ENCODE data around the gene DEPDC1B. TPM values are rescaled to one million over a fixed set of nuclear protein-coding genes. Genes with fewer than 3 reads are reported as not detected.

The DEPDC1B gene
- total and polyA plus RNA-seq, 2 of the 8 experiments (the other 6 are each of a cell fraction or from before 2014, with no cell fraction given), result 30.8 to 67.4 TPM

DNA sequence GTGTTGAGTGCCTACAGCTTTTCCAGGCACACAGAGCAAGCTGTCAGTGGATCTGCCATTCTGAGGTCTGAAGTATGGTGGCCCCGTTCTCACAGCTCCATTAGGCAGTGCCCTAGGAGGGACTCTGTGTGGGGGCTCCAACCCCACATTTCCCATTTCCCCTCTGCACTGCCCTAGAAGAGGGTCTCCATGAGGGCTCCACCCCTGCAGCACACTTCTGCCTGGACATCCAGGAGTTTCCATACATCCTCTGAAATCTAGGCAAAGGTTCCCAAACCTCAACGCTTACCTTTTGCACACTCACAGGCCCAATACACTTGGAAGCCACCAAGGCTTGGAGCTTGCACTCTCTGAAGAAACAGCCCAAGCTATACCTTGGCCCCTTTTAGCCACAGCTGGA, 131.3 kb downstream of the DEPDC1B start:
- H3K4ac ChIP-seq (replicated peaks; ENCODE audit: insufficient read length, low read depth, low read length), result no peak overlapping the region
- H3K27me3 ChIP-seq (replicated peaks in 1 of 4; ENCODE audit: control insufficient read depth in 3 of 4, extremely low read depth in 1 of 4, insufficient read depth in 3 of 4, low read length in 3 of 4), result no peaks in the 10 kb centered on the region
- no peaks in the 10 kb centered on the region for H3K23me2 ChIP-seq (ENCODE audit: low read depth, low read length)
- no peak overlapping the region for H3K4me3 ChIP-seq (ENCODE audit: extremely low read depth in 1 of 4, insufficient read depth in 2 of 4, low read depth in 3 of 4, low read length in 4 of 4)
- no peak overlapping the region for H2AK5ac ChIP-seq (ENCODE audit: low read depth, low read length)
- 85% methylated on average over 2 of the region's 2 CpGs; no CpG with 5 or more reads in 1 of the 2 experiments for WGBS, 2 experiments (ENCODE audit: extremely low coverage in 1 of 2, insufficient coverage in 1 of 2, insufficient read length in 1 of 2, insufficient replicate concordance in 2 of 2, low coverage in 1 of 2, low lambda C conversion rate in 2 of 2, missing lambda C conversion rate in 1 of 2)
- H3K4me1 ChIP-seq (replicated peaks in 1 of 4; ENCODE audit: control insufficient read depth in 3 of 4, insufficient read depth in 4 of 4, low read length in 3 of 4), result no peaks in the 10 kb centered on the region
- H2BK5ac ChIP-seq (ENCODE audit: low read depth, low read length), result no peak overlapping the region
- no peak overlapping the region for H4K8ac ChIP-seq (ENCODE audit: extremely low read depth, insufficient read depth, low read length)
- H2BK15ac ChIP-seq (ENCODE audit: low read length), result no peak overlapping the region
- DNase-seq (ENCODE audit: low read depth in 1 of 2, low spot score in 2 of 2), result no peak
- H4K20me1 ChIP-seq (replicated peaks in 1 of 2; ENCODE audit: control insufficient read depth in 1 of 2, insufficient read depth in 2 of 2, low read length in 2 of 2), result no peaks in the 10 kb centered on the region
- CTCF ChIA-PET (ENCODE audit: partially characterized antibody), result no interaction called here
- no peak overlapping the region for H4K5ac ChIP-seq (ENCODE audit: insufficient read length, low read depth, low read length)
- no peak overlapping the region for H3K23ac ChIP-seq (ENCODE audit: insufficient read length)
- no peak overlapping the region for H3K27ac ChIP-seq (ENCODE audit: low read depth, low read length)
- H3K56ac ChIP-seq (replicated peaks; ENCODE audit: insufficient read length, low read depth, low read length), result no peak overlapping the region
- H3K79me1 ChIP-seq (ENCODE audit: low read depth, low read length), result no peaks in the 10 kb centered on the region
- no peak overlapping the region for H3K14ac ChIP-seq (ENCODE audit: insufficient read length)
- H2AFZ ChIP-seq (ENCODE audit: low read length), result no peak overlapping the region
- no peak overlapping the region for H2BK12ac ChIP-seq (ENCODE audit: low read depth, low read length)
- H2BK120ac ChIP-seq (replicated peaks; ENCODE audit: low read depth, low read length), result no peak overlapping the region
- H3K79me2 ChIP-seq (ENCODE audit: control insufficient read depth in 1 of 2, insufficient read depth in 2 of 2, low read length in 2 of 2), result no peaks in the 10 kb centered on the region
- no peaks in the 10 kb centered on the region for H3K36me3 ChIP-seq (ENCODE audit: control insufficient read depth in 2 of 4, insufficient read depth in 4 of 4, low read length in 3 of 4)
- FAIRE-seq, result no peak
- H3K4me2 ChIP-seq (ENCODE audit: insufficient read depth in 1 of 2, low read depth in 2 of 2, low read length in 2 of 2), result no peak overlapping the region
- TF ChIP-seq EGR1 (IDR thresholded peaks at IDR 0.05; ENCODE audit: borderline replicate concordance, low read depth, low read length) (no peak), POU5F1 (IDR thresholded peaks at IDR 0.05; ENCODE audit: low read depth, low read length) (no peak), POLR2AphosphoS5 (IDR thresholded peaks at IDR 0.05; ENCODE audit: low read depth, low read length) (no peak)
- POLR2A ChIA-PET (ENCODE audit: partially characterized antibody), result no interaction called here
- H3K9me3 ChIP-seq (ENCODE audit: insufficient read depth in 2 of 2, low read depth in 1 of 2, low read length in 1 of 2), result peaks cover 13 to 16% of the 10 kb centered on the region in 2 experiments
- no peak overlapping the region for H2BK20ac ChIP-seq (ENCODE audit: low read length)
- H3K9ac ChIP-seq (replicated peaks in 1 of 4; ENCODE audit: extremely low read depth in 1 of 4, low read depth in 3 of 4, low read length in 3 of 4), result no peak overlapping the region
- H4K91ac ChIP-seq (replicated peaks; ENCODE audit: insufficient read length, low read length), result no peak overlapping the region
- no peak overlapping the region for H3K18ac ChIP-seq (ENCODE audit: extremely low read depth, low read length)

Measured in H1 (cell line).